HG03520 (cell line): ENCODE data around the gene ZNF774.
"Not testable (repeated sequence)": the region's sequence is repeated elsewhere in the genome, so short reads cannot be mapped to it uniquely, and the experiment has no call there.

Experiments
- ATAC-seq: cut with Tn5 transposase; IDR thresholded peaks from one replicate; pipeline ENCODE4 v1.9.1; 2021; ENCODE audit warnings: mild to moderate bottlenecking, moderate library complexity; ENCODE audit not compliant: unreplicated experiment

Gene ZNF774

DNA sequence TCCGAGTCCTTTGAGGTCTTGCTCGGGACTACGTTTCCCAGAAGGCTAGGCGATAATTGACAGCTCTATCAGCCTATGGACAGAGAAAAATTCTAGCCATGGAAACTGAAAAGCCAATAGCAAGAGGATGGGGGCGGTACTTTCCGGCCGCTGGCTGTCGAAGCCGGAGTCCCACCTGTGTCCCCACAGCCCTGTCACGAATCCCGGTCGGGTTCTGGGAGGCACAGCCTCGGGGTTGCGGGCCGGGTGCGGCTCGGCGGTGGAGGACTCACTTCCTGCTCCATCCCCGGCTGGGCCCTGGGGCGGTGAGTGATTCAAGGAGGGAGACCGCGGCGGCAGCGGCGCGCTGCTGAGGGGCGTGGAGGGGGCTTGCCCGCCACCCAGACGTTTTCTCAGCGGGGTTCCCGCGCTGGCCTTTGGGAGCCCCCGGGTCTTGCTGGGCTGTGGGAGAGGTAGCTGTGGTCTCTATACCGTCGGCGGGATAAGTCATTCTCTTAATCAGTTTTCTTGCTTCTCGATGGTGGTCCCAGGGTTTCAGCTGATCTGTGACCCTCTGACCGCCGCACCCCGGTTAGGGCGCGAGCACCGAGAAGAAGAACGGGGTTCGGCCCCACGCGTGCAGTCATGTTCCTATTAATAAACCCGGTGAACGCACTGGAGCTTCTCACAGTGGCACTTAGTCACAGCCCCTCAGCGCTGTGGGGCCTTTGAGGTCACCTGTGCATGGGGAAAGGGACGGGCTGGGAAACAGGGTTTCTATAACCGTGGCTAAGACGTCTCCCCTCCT is at the start of gene ZNF774:
Gene ZNF774, plus strand, starts transcription at position 178 of the 787 bp plus-strand sequence. CDS start 2,377 bp downstream, outside the sequence.
- ATAC-seq, result peak; percentile 97

DNA sequence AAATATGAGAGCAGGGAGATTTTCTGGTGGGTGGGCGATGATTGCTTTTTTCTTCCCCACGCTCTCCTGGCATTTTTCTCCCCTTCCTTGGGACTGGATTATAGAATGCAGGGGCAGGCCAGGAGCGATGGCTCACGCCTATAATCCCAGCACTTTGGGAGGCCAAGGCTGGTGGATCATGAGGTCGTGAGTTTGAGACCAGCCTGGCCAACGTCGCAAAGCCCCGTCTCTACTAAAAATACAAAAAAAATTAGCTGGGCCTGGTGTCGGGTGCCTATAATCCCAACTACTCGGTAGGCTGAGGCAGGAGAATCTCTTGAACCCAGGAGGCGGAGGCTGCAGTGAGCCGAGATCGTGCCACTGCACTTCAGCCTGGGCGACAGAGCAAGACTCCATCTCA is 46.7 kb upstream of the ZNF774 start:
- ATAC-seq, result not testable (repeated sequence)

DNA sequence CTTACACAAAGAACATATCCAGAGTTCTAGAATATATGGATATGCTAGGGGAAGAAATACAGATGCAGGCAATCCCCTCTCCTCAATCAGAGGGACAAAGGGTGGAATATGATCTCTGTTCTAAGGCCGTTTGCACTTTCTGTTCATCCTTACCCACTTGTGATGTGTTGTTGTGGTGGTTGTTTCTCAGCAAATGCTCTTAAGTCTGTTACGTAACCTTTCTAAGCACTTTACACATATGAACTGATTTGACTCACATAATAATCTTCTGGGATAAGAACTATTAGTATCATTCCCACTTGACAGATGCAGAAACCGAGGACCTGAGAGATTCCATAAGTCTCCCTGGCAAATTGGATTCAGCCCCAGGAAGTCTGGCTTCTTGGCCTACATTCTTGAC is 46.2 kb upstream of the ZNF774 start:
- no peak for ATAC-seq

DNA sequence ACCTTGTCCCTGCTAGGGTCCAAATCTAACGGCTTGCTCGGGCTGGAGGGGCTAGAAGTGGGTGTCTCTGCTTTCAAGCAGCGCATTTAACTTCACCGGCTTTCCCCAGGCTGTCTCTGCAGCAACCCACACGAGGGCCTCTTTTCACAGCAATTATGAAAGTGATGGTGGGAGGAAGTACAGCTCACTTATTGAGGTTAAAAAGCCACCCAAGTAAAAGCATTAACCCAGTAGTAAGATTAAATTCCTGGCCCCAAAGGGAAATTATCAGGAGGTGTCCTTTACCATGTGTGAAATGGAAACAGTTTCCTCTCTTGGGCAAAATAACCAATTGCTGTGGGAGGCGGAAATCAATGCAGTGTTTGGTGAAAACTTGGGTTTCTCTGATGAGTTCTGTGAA is 45.5 kb upstream of the ZNF774 start:
- ATAC-seq, result peak; percentile 68

DNA sequence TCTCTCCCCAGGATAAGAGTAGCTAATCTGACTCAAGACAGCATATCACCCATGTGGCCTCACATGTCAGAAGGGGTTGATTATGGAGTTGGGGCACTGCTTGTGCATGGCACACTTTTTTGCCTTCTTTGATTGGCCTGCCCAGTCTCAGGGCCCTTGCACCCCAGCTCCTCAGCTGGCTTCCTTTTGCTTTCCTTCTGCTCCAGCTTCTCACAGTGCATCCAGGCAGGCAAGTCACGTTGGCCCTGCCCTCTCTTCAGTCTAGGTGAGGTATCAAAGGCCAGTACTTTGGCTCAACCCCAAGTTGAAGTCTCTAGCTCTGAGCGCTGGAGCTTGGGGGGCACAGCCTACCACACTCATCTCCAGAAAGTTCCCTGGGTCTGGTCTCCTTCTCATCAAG is 44.4 kb upstream of the ZNF774 start:
- ATAC-seq, result no peak

DNA sequence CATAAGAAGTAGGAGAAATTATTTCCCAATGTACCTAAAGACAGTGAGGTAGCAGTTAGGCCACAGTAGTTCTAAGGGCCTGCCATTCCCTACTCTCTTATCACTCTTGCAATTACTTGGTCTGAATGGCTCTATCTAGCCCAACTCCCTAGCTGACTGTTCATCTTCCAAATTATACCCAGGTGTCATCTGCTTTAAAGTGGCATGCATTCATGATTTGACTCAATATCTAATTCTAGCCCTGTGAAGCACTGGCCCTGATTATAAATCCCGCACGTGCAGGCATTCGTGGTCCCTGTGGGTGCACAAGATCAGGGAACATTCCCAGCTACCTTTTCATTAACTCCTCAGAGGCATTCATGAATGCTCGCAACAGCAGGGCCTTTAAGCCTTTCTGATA is 43.1 kb upstream of the ZNF774 start:
- ATAC-seq, result no peak

DNA sequence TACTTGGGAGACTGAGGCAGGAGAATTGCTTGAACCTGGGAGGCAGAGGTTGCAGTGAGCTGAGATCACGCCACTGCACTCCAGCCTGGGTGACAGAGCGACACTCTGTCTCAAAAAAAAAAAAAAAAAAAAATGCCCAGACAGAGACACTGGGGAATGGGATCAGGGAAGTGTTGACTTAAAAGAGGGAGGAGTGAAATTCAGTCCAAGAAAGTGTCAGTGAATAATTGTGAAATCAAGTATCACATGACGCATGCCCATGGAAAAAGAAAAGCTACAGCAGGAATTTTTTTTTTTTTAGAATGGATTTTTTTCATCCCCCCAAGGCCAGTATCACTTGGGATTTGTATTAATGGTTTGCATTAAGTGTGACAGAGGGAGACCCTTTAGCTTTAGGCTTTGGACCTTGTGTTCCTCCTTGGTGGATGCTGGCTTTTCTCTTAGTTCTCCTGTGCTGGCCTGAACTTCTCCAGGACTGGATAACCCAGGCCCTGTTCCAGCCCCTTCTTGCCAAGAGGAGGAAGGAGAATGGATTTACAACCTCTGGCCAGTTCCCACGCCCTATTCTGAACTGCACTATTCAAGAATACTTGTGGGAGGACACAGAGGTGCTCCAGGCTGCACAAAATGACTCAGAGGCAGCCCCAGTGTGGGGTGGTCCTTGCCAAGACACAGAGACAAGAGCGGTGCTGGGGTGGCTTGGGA is 36.7 kb upstream of the ZNF774 start:
- ATAC-seq, result no peak

DNA sequence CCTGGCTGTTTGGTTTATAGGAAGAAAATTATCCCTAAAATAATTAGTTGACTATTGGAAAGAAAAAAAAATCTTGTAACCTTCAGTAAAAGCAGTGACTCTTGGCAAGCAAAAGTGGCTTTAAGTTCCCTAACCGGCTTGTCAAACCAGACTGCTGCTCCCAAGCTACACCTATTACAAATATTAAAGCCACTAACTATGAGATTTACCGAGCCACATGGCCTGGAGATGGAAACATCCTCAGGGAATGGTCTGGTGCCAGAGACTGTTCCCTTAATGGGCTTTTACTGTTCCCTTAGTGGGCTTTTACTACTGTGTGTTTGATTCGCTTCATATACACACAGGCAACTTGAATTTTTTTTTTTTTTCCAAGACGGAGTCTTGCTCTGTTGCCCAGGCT is 35.9 kb upstream of the ZNF774 start:
- no peak for ATAC-seq

DNA sequence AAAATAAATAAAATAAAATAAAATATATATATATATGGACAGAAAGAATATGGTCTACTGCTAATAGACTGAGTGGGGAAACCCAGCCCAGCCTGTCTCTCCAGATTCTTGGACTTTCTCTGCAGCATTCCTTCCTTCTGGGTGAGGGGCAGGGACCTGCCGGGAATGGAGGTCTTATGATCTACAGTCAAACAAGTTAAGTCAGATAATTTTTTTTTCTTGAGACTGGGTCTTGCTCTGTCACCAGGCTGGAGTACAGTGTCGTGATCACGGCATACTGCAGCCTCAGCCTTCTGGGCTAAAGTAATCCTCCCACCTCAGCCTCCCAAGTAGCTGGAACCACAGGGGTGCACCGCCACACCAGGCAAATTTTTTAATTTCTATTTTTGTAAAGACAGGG is 33.5 kb upstream of the ZNF774 start:
- ATAC-seq, result no peak

DNA sequence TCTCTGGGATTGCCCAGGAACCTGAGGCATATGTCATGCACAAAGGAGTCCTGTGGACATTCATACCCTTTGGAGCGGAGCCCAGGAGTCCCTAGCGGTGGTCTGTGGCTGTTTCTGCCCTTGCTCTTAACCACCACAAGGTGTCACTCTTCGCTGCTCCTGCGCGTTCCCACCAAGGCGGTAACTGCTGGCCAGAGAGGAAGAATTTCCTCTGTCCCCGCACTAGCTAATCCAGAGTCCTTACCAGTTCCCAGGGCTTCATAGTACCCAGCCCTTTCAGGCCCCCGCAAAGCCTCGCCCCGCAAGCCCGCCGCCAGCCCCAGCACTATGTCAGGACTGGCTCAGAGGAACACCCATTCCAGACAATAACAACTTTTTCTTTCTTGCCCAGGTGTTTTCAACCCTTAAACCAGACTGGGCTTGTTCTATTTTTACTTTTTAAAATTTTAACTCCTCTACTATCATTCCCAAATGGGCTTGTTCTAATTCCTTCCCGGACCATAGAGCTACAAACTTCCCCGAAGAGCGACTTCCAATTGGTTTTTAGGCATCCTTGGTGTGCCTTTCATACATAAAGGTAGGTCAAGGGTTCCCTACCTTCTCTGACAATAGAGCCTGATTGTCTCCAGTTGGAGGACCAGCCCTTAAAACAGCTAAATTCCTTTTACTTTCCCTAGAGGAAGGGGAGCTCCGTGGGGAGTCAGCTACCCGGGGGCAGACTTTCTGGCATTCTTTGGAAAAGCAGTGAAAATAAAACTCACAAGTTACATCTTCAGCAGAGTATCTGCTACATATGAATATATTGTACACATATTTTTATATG is 31.8 kb upstream of the ZNF774 start:
- peak; percentile 60 for ATAC-seq

DNA sequence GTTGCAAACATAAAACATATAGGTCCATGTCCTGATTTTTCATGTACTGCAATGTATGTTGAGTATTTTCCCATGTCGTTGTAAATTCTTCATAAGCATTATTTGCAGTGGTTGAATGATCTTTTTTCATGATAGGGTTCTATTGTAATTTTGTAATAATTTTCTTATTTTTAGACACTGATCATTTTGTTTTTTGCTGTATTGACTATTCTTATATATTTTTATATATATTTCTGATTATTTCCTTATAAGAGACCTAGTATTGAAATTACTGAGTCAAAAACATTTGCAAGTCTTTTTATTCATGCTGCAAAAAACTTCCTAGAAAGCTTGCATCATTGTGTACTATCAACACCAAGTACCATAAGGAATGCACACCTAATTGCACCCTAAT is 31.2 kb upstream of the ZNF774 start:
- ATAC-seq, result no peak

DNA sequence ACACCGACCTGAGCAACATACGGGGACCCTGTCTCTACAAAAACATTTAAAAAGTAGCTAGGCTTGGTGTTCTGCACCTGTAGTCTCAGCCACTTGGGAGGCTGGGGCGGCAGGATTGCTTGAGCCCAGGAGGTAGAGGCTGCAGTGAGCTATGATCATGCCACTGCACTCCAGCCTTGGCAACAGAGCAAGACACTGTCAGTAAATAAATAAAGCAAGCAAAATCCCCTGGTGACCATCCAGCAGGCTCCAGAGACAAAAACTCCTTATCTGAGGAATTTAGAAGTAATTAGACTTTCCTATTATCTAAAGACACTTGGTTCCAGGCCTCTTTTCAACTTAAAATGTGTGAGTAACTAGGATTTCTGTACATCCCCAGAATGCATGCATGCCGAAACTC is 29.5 kb upstream of the ZNF774 start:
- no peak for ATAC-seq

DNA sequence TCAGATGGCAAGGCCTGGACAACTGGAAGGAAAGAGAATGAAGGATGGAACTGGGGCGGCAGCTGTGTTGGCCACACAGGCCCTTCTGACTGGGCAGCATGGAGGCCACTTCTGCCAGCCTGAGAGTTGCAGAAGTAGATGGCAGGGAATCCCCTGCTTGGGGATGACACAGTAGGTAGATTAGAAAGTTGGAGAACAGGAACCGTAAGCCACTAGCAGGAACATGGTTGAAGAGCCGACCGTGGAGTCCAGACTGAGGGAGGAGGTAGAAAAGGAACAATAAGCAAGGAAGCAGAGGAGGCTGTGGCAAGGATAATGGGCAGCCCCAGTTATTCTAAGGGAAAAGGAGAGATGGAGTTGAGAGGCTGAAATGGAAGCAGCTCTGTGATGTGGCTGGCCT is 26.4 kb upstream of the ZNF774 start:
- ATAC-seq, result no peak

DNA sequence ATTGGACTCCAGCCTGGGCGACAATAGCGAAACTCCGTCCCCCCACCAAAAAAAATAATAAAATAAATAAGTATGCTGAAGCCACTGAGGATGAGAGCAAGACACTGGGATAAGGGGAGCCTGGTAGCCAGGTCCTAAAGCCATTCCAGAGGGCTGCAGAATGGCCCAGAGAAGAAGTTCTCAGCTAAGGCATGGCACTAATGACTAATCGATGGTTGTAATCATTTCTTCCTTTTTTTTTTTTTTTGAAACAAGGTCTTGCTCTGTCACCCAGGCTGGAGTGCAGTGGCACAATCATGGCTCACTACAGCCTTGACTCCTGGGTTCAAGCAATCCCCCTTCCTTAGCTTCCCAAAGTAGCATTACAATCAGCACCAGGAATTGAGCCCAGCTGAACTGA is 25.6 kb upstream of the ZNF774 start:
- no peak for ATAC-seq

DNA sequence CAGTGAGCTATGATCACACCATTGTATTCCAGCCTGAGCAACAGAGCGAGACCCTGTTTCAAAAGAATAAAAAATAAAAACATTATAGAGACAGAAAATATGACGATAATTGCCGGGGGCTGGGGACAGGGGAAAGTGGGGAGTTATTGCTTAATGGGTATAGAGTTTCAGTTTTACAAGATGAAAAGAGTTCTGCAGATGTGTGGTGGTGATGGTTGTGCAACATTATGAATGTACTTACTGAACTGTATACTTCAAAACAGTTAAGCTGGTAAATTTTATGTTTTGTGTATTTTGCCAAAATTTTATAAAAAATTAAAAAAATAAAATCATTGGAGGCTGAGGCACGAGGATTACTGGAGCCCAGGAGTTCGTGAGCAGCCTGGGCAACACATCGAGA is 24.8 kb upstream of the ZNF774 start:
- no peak for ATAC-seq

DNA sequence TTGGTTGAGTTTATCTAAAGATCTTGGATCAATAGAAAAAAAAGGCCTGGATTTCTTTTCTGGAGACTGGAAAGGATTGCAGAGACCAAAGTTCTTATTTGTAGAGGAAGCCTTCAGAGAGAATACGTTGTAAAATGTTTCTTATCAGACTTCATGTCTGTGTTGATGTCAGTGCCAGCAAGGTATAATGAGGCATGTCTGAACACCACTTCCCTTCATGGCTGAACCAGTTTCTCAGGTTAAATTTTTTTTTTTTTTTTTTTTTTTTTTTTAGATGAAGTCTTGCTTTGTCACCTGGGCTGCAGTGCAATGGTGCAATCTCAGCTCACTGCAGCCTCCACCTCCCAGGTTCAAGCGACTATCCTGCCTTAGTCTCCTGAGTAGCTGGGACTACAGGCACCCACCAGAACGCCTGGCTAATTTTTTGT is 17.8 kb upstream of the ZNF774 start:
- ATAC-seq, result no peak

DNA sequence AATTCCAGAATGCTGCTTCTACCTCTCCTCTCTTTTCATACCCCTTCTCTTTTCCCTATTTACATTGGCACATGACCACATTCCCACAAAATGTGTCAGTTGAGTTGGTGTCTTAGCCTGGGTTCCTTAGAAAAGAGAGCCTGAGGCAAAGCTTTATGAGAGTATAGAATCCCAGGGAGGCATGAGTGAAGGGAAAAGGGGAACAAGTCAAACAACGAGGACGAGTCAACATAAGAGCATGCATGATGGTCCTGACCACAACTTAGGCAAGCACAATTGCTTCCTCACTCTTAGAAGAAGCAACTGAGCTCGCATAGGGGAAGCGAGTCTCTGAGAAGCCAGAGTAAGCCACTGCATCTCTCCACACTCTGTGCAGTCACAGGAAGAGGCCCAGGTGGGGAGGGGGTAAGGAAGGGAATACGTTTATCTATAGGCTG is 15.4 kb upstream of the ZNF774 start:
- no peak for ATAC-seq

DNA sequence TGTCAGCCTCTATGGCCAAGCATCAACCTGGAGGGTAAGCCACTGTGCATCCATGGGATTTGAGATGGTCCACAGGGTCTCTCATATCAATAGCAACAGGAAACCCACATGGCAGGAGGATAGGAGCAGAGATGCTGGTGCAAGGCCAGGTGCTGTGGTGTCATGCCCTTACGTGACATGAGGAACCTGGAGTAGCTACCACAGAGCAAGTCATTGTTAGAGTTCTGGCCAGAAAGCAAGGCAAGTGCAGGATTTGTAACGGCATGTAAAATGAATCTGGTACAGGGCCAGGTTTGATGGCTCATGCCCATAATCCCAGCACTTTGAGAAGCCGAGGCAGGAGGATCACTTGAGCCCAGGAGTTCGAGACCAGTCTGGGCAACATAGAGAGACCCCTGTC is 14.8 kb upstream of the ZNF774 start:
- ATAC-seq, result no peak

DNA sequence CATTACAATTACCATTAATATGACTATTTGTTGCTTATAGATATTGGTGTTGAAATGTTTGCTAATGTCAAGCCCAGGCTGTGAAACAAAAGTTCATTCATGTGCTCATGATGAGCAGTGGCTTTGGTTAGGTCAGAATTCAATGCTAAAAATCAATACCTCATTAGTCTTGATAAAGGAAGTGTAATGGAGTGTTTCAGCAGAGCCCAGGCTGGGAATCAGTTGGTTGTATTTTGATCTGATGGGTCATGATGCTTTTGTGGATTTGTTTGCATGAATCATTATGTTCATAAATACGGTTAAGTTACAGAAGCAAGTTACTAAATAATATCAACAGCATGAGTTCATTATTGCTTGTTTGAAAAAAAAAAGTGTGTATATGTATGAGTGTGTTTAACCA is 13.6 kb upstream of the ZNF774 start:
- ATAC-seq, result no peak

DNA sequence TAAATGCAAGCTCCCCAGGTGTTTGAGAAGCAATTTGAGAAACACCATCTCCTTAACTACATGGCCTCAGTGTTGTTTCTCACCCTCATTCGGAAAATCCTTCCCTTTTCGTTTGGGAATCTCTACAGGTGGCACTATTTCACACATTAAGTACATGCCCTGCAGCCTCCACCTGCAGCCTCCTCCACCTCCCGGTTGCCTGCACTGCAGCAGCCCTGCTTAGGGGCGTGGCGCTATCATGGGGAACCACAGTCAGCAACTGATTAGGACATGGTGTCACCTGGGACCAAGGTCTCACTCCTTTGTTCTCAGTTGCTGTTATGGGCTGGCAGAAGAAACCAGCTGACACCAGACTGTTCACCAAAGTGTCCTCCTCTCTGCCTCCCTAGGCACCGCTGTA is 11.7 kb upstream of the ZNF774 start:
- ATAC-seq, result no peak

DNA sequence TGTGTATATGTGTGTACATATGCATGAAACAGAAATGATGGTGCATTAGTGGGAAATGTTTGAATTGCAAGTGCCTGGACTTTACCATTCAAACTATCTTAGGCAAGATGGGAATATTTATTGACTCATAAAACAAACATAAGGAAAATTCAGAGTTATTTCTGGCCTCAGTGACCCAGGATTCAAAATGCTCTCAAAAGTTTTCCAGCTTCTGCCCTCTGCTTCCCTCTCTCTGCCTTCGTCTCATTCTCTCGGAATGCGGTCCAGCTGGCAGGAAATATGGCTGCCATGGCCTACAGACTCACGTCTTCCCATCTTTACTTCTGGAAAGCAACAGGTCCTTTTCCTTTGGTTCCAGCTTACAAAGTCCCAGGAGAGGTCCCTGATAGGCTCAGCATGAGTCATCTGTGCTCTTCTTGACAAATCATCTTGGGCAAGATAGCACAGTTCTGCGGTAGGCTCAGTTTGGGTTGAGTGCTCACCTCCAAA is 8.7 kb upstream of the ZNF774 start:
- ATAC-seq, result no peak
